GM12892 (cell line): ENCODE data around the gene PSMB4.
A peak's percentile ranks its signal among the peaks of the same experiment; 100 is the strongest.

Experiments
- POLR2A ChIP-seq: IDR thresholded peaks from 2 replicates; pipeline ENCODE4 v1.6.1; 2011; ENCODE audit warnings: low read depth, low read length, control low read depth
- POLR2AphosphoS5 ChIP-seq: IDR thresholded peaks from 2 replicates; pipeline ENCODE4 v1.6.1; 2011; ENCODE audit warnings: low read depth, low read length, control low read depth
- TAF1 ChIP-seq: IDR thresholded peaks from 2 replicates; pipeline ENCODE4 v1.6.1; 2011; ENCODE audit warnings: low read depth, mild to moderate bottlenecking, control low read depth, low read length, borderline replicate concordance

- TF ChIP-seq POLR2A (no peak), POLR2AphosphoS5 (0 out of 2 replicates have a peak, but pooled peaks have one; percentile 5), TAF1 (no peak)
Measured at GRCh38 chr1:151401860-151402259, 2.5 kb downstream of the PSMB4 start.
